COLO829 (cell line): ENCODE results near the gene SPDYE5.
"Not testable (repeated sequence)": the region's sequence is repeated elsewhere in the genome, so short reads cannot be mapped to it uniquely, and the experiment has no call there.

Source experiments
- DNase-seq: peaks from one replicate; pipeline ENCODE4 v3.0.0; 2012; ENCODE audit warnings: low spot score

SPDYE5 gene

GRCh38 chr7:75492020-75492419 is at the start of gene SPDYE5:
Gene SPDYE5, plus strand, starts transcription at chr7:75492320. Its CDS starts 1,728 bp downstream, at chr7:75494048.
- not testable (repeated sequence) for DNase-seq

GRCh38 chr7:75442465-75443111 is 49.5 kb upstream of the SPDYE5 start:
- DNase-seq = not testable (repeated sequence)

- not testable (repeated sequence) for DNase-seq
Observed at GRCh38 chr7:75449946-75450345, 42.2 kb upstream of the SPDYE5 start.

- DNase-seq = not testable (repeated sequence)
Observed at GRCh38 chr7:75452494-75452955, 39.6 kb upstream of the SPDYE5 start.

- not testable (repeated sequence) for DNase-seq
Observed at GRCh38 chr7:75456403-75456802, 35.7 kb upstream of the SPDYE5 start.

- DNase-seq = not testable (repeated sequence)
Observed at GRCh38 chr7:75458034-75458433, 34.1 kb upstream of the SPDYE5 start.

- DNase-seq = not testable (repeated sequence)
Observed at GRCh38 chr7:75460541-75460940, 31.6 kb upstream of the SPDYE5 start.

- not testable (repeated sequence) for DNase-seq
Observed at GRCh38 chr7:75470166-75470565, 22.0 kb upstream of the SPDYE5 start.

GRCh38 chr7:75477457-75477856 is 14.7 kb upstream of the SPDYE5 start:
- DNase-seq = not testable (repeated sequence)

GRCh38 chr7:75480313-75480712 is 11.8 kb upstream of the SPDYE5 start:
- DNase-seq = not testable (repeated sequence)

- DNase-seq = not testable (repeated sequence)
Observed at GRCh38 chr7:75485355-75485978, 6.7 kb upstream of the SPDYE5 start.

- peak; percentile 81 for DNase-seq
Observed at GRCh38 chr7:75485979-75486643, 6.0 kb upstream of the SPDYE5 start, which contains the start of gene POM121C. Gene POM121C, minus strand, starts transcription at chr7:75486299. Its CDS starts 44,803 bp downstream, at chr7:75441496.

- not testable (repeated sequence) for DNase-seq
Observed at GRCh38 chr7:75509033-75509432, 16.9 kb downstream of the SPDYE5 start.

- not testable (repeated sequence) for DNase-seq
Observed at GRCh38 chr7:75518842-75519241, 26.7 kb downstream of the SPDYE5 start.

GRCh38 chr7:75521727-75522126 is 29.6 kb downstream of the SPDYE5 start:
- not testable (repeated sequence) for DNase-seq

GRCh38 chr7:75527224-75527722 is 35.2 kb downstream of the SPDYE5 start:
- DNase-seq = not testable (repeated sequence)

- DNase-seq = no peak
Observed at GRCh38 chr7:75531359-75531821, 39.3 kb downstream of the SPDYE5 start.

- DNase-seq = no peak
Observed at GRCh38 chr7:75532639-75533038, 40.5 kb downstream of the SPDYE5 start.

GRCh38 chr7:75533926-75534325 is 41.8 kb downstream of the SPDYE5 start:
- no peak for DNase-seq

GRCh38 chr7:75534727-75535307 is 42.7 kb downstream of the SPDYE5 start:
- peak; percentile 70 for DNase-seq

GRCh38 chr7:75536491-75536890 is 44.4 kb downstream of the SPDYE5 start:
- DNase-seq = no peak

GRCh38 chr7:75536940-75537538 is 44.9 kb downstream of the SPDYE5 start:
- DNase-seq = no peak
